GM19240 (cell line): ENCODE results near the gene ARID5B.
A peak's percentile ranks its signal among the peaks of the same experiment; 100 is the strongest.

ENCODE experiments used
- DNase-seq: peaks from one replicate; pipeline ENCODE4 v3.0.0; 2011; ENCODE audit warnings: low spot score; ENCODE audit not compliant: insufficient read length

The ARID5B gene

DNA sequence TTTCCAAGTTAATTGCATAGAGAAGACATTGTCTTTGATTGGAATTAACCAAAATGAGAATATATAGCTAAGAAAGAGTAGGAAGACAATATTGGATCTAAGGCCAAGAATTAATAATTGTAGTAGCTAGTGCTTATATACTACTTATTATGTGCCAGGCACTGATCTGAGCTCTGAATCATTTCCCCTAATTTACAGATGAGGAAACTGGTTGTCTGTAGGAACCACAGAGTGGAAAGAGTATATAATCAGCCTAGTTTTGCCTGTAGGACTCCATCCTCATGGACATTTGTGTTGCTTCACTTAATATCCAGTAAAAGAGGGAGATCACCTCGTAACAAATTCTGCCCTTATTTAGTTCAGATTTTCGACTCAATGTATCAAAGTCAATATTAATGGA, 127.9 kb downstream of the ARID5B start:
- DNase-seq = no peak

- DNase-seq = no peak
Observed at GRCh38 chr10:62031507-62031906, 130.0 kb downstream of the ARID5B start.

GRCh38 chr10:62033125-62033524, 131.6 kb downstream of the ARID5B start:
- no peak for DNase-seq

- no peak for DNase-seq
Observed at GRCh38 chr10:62034096-62034640, 132.7 kb downstream of the ARID5B start.

DNA sequence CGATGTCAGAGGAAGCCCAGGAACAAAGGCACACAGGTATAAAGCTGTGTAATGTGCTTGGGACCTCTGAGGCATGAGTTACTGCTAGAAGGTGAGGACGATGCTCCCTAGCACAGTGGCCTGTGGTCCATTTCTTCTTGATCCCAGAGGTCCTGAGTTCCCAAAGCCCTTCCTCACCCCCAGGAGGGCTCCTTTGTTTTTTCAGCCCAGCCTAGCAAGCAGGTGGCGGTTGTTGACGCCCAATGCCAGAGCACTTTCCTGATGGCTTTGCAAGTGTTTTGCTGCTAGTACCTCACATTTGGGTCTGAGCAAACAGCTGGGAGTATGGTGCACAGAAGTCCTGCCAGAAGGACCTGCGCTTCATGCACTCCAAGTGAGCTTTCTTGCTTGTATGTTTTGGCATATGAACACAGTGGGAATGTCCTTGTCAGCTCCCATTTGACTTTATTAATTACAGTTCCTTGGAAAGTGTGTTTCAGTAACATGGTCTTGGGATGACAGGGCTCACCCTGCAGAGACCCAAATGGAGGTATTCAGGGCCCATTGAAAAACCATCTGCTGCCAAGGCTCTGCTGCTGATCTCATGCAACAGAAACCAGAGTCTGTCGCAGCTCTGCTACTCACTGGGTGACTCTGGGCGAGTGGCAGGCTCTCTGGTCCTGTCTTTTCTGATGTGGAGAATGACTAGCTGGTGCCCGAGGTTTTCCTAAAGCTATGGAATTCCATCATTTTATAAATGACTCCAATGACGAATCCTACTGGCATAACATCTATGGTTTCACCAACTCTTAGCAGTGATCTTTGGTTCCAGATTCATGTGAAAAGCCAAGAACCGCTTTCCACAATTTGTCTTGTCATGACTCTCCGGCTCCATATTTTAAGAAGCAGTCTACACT, 134.9 kb downstream of the ARID5B start:
- no peak for DNase-seq

DNA sequence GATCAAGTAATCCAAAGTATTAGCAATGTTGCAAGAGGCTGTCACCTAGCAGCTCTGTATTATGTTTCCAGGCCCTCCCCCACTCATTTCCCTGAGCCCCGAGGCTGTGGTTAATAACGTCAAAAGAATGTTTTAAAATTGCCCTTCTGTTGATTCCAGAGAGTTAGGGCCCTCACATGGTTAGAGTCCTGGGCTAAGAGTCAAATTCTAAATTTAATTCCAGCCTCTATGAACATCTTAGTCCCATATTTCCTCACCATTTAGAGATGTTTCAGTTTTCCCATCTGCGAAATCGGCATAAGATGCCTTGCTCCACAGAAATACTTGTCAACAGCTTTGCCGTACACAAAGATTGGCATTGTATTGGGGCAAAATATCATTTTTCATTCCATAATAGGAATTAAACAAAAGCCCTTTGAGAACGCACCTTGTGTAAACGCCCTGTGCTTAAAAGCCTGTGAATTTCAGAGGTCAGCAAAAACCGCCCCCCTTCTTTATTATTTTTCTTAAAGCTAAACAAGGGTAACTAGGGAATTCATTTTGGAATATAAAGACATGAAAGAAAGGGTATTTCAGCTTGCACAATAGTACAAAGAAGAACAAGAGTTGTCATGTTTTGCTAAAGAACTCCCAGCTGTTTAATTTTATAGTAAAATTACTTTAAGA, 135.8 kb downstream of the ARID5B start:
- DNase-seq = no peak

- DNase-seq = no peak
Observed at GRCh38 chr10:62037890-62038608, 136.6 kb downstream of the ARID5B start.

GRCh38 chr10:62038609-62039190, 137.2 kb downstream of the ARID5B start:
- DNase-seq = peak; percentile 30

GRCh38 chr10:62039954-62040353, 138.5 kb downstream of the ARID5B start:
- DNase-seq = no peak

DNA sequence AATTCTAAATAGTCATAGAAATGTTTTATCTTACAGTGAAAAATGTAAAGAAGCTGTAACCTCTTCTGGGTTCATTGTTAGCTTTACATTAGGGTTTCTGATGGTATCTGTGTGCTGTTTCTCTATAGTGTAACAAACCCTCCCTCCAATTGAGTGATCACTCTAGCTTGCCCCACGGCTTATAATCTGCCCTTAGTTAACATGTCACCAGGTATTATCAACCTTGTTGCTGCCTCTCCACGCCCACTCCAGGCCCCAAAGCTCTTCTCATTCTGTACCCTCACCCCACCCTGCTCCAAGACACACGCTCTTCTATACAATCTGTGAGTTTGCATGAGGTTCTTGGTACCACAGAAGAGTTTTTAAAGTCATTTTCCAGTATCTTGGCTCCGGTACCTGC, 139.4 kb downstream of the ARID5B start:
- no peak for DNase-seq

GRCh38 chr10:62043421-62044021, 142.0 kb downstream of the ARID5B start:
- DNase-seq = no peak

- no peak for DNase-seq
Observed at GRCh38 chr10:62044566-62044965, 143.1 kb downstream of the ARID5B start.

DNA sequence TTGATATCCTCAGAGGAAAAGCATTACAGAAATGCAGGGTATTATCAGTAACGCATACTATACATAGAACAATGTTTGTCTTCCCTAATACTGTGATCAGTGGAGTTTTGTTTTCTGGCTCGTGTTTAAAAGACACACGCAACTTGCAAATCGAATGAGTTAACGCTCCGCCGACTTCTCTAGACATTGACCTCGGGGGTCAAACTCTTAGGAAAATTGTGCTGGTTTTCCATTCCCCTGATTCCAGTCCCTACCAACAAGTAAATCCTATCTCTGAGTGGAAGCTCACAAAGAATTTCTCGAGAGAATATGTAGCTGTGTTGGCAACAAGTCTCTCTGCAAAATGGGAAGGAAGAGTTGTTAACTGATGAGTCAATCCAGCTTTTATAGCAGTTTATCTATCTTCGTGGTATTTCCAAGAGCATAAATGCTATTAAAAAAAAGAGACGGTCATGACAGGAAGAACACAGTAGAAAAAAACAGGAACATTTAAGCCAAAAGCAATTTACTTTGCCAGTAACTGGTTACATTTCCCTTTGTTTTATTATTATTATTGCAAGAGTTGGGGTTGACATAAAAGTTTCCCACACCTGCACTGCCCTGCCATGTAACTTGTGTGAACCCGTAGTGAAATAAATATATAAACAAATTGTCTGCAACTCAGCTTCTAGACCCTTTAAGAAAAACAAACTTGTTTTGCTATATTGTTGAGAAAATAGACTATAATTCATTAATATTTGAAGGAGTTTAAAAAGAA, 144.4 kb downstream of the ARID5B start:
- no peak for DNase-seq

- DNase-seq = no peak
Observed at GRCh38 chr10:62046522-62047227, 145.2 kb downstream of the ARID5B start.

- no peak for DNase-seq
Observed at GRCh38 chr10:62047228-62047892, 145.9 kb downstream of the ARID5B start.

- no peak for DNase-seq
Observed at GRCh38 chr10:62047960-62048383, 146.5 kb downstream of the ARID5B start.

DNA sequence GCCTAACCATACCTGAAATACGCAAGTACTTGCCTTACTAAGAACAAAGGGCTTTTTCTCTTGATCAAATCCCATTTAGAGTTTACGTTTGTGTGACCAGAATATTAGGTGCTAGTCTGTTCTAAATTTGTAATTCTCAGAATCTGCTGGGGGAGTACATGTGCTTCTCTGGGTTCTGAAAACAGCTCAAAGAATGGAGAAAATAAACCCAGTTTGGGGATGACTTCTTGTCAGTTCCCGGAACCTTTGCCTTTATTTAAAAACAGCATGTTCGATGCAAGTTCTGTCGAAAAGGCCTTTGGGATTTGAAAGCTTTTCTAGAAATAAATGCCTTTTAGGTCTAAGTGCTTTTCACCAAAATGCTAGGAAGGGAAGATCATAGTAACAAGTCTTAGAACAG, 147.0 kb downstream of the ARID5B start:
- DNase-seq = no peak

- no peak for DNase-seq
Observed at GRCh38 chr10:62048919-62049623, 147.6 kb downstream of the ARID5B start.
